Measurements from ENCODE around the gene DACT1.

DACT1 gene

GRCh38 chr14:58641509-58641908 lies 3.7 kb downstream of the DACT1 start:
- Mint-ChIP-seq H3K9me3 (peaks cover 4% of the 10 kb centered on the region), H3K36me3 (ENCODE audit: low read depth) (peaks cover 55% of the 10 kb centered on the region), H3K4me1 (peaks cover 55% of the 10 kb centered on the region), H3K4me3 (peak overlapping the region; percentile 62), H3K27ac (no peak overlapping the region), H3K27me3 (ENCODE audit: low read depth, poor library complexity) (no peaks in the 10 kb centered on the region)
- DNase-seq: no peak
- TF ChIP-seq, protein P1, sequence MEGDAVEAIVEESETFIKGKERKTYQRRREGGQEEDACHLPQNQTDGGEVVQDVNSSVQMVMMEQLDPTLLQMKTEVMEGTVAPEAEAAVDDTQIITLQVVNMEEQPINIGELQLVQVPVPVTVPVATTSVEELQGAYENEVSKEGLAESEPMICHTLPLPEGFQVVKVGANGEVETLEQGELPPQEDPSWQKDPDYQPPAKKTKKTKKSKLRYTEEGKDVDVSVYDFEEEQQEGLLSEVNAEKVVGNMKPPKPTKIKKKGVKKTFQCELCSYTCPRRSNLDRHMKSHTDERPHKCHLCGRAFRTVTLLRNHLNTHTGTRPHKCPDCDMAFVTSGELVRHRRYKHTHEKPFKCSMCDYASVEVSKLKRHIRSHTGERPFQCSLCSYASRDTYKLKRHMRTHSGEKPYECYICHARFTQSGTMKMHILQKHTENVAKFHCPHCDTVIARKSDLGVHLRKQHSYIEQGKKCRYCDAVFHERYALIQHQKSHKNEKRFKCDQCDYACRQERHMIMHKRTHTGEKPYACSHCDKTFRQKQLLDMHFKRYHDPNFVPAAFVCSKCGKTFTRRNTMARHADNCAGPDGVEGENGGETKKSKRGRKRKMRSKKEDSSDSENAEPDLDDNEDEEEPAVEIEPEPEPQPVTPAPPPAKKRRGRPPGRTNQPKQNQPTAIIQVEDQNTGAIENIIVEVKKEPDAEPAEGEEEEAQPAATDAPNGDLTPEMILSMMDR (IDR thresholded peaks at IDR 0.05): no peak

- no peaks in the 10 kb centered on the region for H3K27me3 Mint-ChIP-seq (ENCODE audit: low read depth, poor library complexity)
- TF ChIP-seq, protein P1 (IDR thresholded peaks at IDR 0.05): no peak
- H3K27ac Mint-ChIP-seq: peak overlapping the region; percentile 77
- H3K4me3 Mint-ChIP-seq: peak overlapping the region; percentile 52
- peaks cover 60% of the 10 kb centered on the region for H3K4me1 Mint-ChIP-seq
- peaks cover 73% of the 10 kb centered on the region for H3K36me3 Mint-ChIP-seq (ENCODE audit: low read depth)
- DNase-seq: no peak
- peaks cover 4% of the 10 kb centered on the region for H3K9me3 Mint-ChIP-seq
Measured at GRCh38 chr14:58643366-58643765, 5.6 kb downstream of the DACT1 start.

GRCh38 chr14:58645641-58646040 lies 7.9 kb downstream of the DACT1 start:
- no peak overlapping the region for H3K4me3 Mint-ChIP-seq
- TF ChIP-seq, protein P1 (IDR thresholded peaks at IDR 0.05): no peak
- no peak for DNase-seq
- peaks cover 4% of the 10 kb centered on the region for H3K27me3 Mint-ChIP-seq (ENCODE audit: low read depth, poor library complexity)
- H3K4me1 Mint-ChIP-seq: peaks cover 48% of the 10 kb centered on the region
- H3K9me3 Mint-ChIP-seq: peaks cover 4% of the 10 kb centered on the region
- H3K36me3 Mint-ChIP-seq (ENCODE audit: low read depth): peaks cover 90% of the 10 kb centered on the region
- peak overlapping the region; percentile 36 for H3K27ac Mint-ChIP-seq

DNA sequence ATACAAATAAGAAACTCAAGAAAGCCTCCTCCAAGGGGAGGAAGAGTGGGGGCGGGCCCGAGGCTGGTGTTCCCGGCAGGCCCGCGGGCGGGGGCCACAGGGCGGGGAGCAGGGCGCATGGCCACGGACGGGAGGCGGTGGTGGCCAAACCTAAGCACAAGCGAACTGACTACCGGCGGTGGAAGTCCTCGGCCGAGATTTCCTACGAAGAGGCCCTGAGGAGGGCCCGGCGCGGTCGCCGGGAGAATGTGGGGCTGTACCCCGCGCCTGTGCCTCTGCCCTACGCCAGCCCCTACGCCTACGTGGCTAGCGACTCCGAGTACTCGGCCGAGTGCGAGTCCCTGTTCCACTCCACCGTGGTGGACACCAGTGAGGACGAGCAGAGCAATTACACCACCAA lies 8.7 kb downstream of the DACT1 start:
- Mint-ChIP-seq H3K36me3 (ENCODE audit: low read depth) (peaks cover 82% of the 10 kb centered on the region), H3K4me1 (peaks cover 40% of the 10 kb centered on the region), H3K4me3 (no peak overlapping the region), H3K9me3 (peaks cover 4% of the 10 kb centered on the region), H3K27me3 (ENCODE audit: low read depth, poor library complexity) (peaks cover 4% of the 10 kb centered on the region), H3K27ac (no peak overlapping the region)
- TF ChIP-seq, protein P1 (IDR thresholded peaks at IDR 0.05): no peak
- no peak for DNase-seq

DNA sequence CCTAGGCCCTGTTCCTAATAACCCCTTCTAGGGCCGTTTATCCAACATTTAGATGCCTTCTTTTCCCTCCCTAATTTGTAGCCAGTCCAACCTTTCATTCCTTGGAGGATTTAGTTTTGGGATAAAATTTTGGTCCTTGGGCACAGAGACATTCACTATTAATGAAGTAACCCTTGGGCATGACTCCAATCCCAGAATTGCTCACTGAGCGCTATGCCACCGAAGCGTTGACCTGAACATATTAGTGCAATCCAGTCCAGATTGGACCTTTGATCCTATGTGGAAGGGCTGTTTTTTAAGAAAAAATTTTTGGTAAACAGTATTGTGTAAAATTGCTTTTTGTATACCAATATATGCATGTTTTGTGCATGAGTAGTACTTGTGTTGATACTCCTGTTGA lies 10.0 kb downstream of the DACT1 start:
- H3K9me3 Mint-ChIP-seq: peaks cover 4% of the 10 kb centered on the region
- H3K27me3 Mint-ChIP-seq (ENCODE audit: low read depth, poor library complexity): peaks cover 4% of the 10 kb centered on the region
- H3K36me3 Mint-ChIP-seq (ENCODE audit: low read depth): peaks cover 71% of the 10 kb centered on the region
- peak overlapping the region; percentile 76 for H3K27ac Mint-ChIP-seq
- no peak for DNase-seq
- peaks cover 28% of the 10 kb centered on the region for H3K4me1 Mint-ChIP-seq
- TF ChIP-seq, protein P1 (IDR thresholded peaks at IDR 0.05): no peak
- H3K4me3 Mint-ChIP-seq: no peak overlapping the region

DNA sequence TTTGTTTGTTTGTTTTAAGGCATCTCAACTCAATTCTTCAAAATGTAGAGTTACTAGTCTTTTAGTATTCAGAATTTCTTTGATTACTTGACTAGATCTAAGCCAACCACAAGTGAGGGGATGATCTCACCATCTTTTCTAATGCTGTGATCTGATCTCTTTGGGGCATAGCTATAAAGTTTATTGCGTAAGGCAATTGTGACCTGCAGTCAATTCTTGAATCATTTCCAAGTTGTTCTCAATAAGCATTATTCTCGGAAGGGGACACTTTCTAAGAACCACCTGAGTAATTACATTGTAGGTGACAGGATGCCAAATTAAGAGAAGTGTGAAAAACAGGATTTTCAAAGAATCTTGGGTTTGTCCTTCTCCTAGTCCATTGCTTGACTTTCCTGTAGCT lies 13.1 kb downstream of the DACT1 start:
- Mint-ChIP-seq H3K36me3 (ENCODE audit: low read depth) (peaks cover 61% of the 10 kb centered on the region), H3K4me3 (no peak overlapping the region), H3K27ac (no peak overlapping the region), H3K27me3 (ENCODE audit: low read depth, poor library complexity) (peaks cover 4% of the 10 kb centered on the region), H3K9me3 (peaks cover 10% of the 10 kb centered on the region), H3K4me1 (peaks cover 16% of the 10 kb centered on the region)
- TF ChIP-seq, protein P1 (IDR thresholded peaks at IDR 0.05): no peak
- DNase-seq: no peak

Measured in nephron progenitor cell (in vitro differentiated cells).